Measurements from ENCODE around the gene PSAP.
A peak's percentile ranks its signal among the peaks of the same experiment; 100 is the strongest.

The PSAP gene

GRCh38 chr10:71782221-71782916 lies 68.7 kb downstream of the PSAP start:
- no peak for DNase-seq

GRCh38 chr10:71780719-71781118 lies 70.3 kb downstream of the PSAP start:
- DNase-seq = no peak

- no peak for DNase-seq
Measured at GRCh38 chr10:71780156-71780555, 70.9 kb downstream of the PSAP start.

GRCh38 chr10:71779641-71780040 lies 71.4 kb downstream of the PSAP start:
- no peak for DNase-seq

GRCh38 chr10:71778071-71778825 lies 72.8 kb downstream of the PSAP start:
- no peak for DNase-seq

- DNase-seq = no peak
Measured at GRCh38 chr10:71777213-71777985, 73.7 kb downstream of the PSAP start.

- DNase-seq = no peak
Measured at GRCh38 chr10:71776481-71776925, 74.5 kb downstream of the PSAP start.

- no peak for DNase-seq
Measured at GRCh38 chr10:71774916-71775702, 75.9 kb downstream of the PSAP start.

GRCh38 chr10:71773221-71773971 lies 77.7 kb downstream of the PSAP start, which contains the start of gene VSIR:
VSIR (minus strand) TSS chr10:71773520; CDS start chr10:71773439, 81 bp downstream.
- DNase-seq = peak; percentile 75

GRCh38 chr10:71772832-71773220 lies 78.2 kb downstream of the PSAP start:
- DNase-seq = no peak

GRCh38 chr10:71771821-71772617 lies 79.0 kb downstream of the PSAP start:
- no peak for DNase-seq

GRCh38 chr10:71771204-71771603 lies 79.8 kb downstream of the PSAP start:
- no peak for DNase-seq

- DNase-seq = no peak
Measured at GRCh38 chr10:71770789-71771188, 80.3 kb downstream of the PSAP start.

- DNase-seq = no peak
Measured at GRCh38 chr10:71770255-71770654, 80.8 kb downstream of the PSAP start.

- no peak for DNase-seq
Measured at GRCh38 chr10:71769279-71769823, 81.7 kb downstream of the PSAP start.

- DNase-seq = no peak
Measured at GRCh38 chr10:71767420-71768035, 83.5 kb downstream of the PSAP start.

- no peak for DNase-seq
Measured at GRCh38 chr10:71766717-71767419, 84.2 kb downstream of the PSAP start.
